B cell (primary cell): ENCODE measurements around the gene ISCU. TPM values are rescaled to one million over a fixed set of nuclear protein-coding genes. Genes with fewer than 3 reads are reported as not detected.

ENCODE experiments used
- ATAC-seq: fragments of 200-7000 bp; cut with Tn5 transposase; one replicate; pipeline ENCODE4 v1.10.0; 2021; ENCODE audit warnings: low read depth, mild to moderate bottlenecking, moderate number of reproducible peaks, moderate library complexity
- CTCF ChIA-PET: fragments of 350-600 bp; sonication (Branson Sonifier 250); formaldehyde crosslinking; loops from one replicate; lab custom pipeline; 2021; ENCODE audit warnings: antibody characterized with exemption, inconsistent platforms; lab: Charles Lee
- POLR2A ChIA-PET: fragments of 350-600 bp; sonication (Branson Sonifier 250); formaldehyde crosslinking; loops from one replicate; lab custom pipeline; 2021; ENCODE audit warnings: antibody characterized with exemption; lab: Charles Lee
- DNase-seq: peaks from one replicate; pipeline ENCODE4 v3.0.0; 2013
- H2AFZ ChIP-seq: 2 replicates; pipeline ENCODE4 v1.6.1; 2012; ENCODE audit warnings: mild to moderate bottlenecking, low read depth, low read length; ENCODE audit not compliant: insufficient read depth, poor library complexity, severe bottlenecking
- H3K27ac ChIP-seq, 2 donors: 1 replicate in 1 of 2; 2 replicates in 1 of 2; pipeline ENCODE4 v1.5.1; 2012 to 2013; ENCODE audit warnings: low read length in 2 of 2, mild to moderate bottlenecking in 2 of 2, moderate library complexity in 1 of 2
- H3K27me3 ChIP-seq, 4 experiments: fragments of 200-600 bp in 1 of 4; sonication (generic) in 1 of 4; replicated peaks in 1 of 4; 1 replicate in 2 of 4; 2 replicates in 2 of 4; pipeline versions ENCODE4 v1.6.1 to v1.7.0; 2013 to 2016; ENCODE audit warnings: low read length in 3 of 4, mild to moderate bottlenecking in 2 of 4, mixed read lengths in 1 of 4, moderate library complexity in 1 of 4; ENCODE audit not compliant: insufficient read depth in 4 of 4, control insufficient read depth in 3 of 4; ENCODE audit errors: control extremely low read depth in 1 of 4
- H3K36me3 ChIP-seq, 2 experiments: replicated peaks in 1 of 2; 1 replicate in 1 of 2; 2 replicates in 1 of 2; pipeline versions ENCODE4 v1.6.1 to v1.7.1; 2013; ENCODE audit warnings: low read length in 1 of 2; ENCODE audit not compliant: insufficient read depth in 2 of 2, control insufficient read depth in 1 of 2; ENCODE audit errors: control extremely low read depth in 1 of 2, extremely low read depth in 1 of 2
- H3K4me1 ChIP-seq, 2 donors: fragments of 200-600 bp in 1 of 2; sonication (generic) in 1 of 2; 1 replicate in 1 of 2; 2 replicates in 1 of 2; pipeline versions ENCODE4 v1.5.1 to v1.6.1; 2013 to 2017; ENCODE audit warnings: low read length in 2 of 2; ENCODE audit not compliant: control insufficient read depth in 2 of 2, insufficient read depth in 2 of 2
- H3K4me2 ChIP-seq: replicated peaks from 2 replicates; pipeline ENCODE3; 2012; ENCODE audit warnings: mild to moderate bottlenecking, low read depth, low read length; ENCODE audit not compliant: poor library complexity, severe bottlenecking
- H3K4me3 ChIP-seq, 5 experiments: fragments of 200-600 bp in 1 of 5; sonication (generic) in 1 of 5; 1 replicate in 3 of 5; 2 replicates in 2 of 5; pipeline versions ENCODE4 v1.5.1 to v1.7.0; 2011 to 2016; ENCODE audit warnings: low read length in 4 of 5, mild to moderate bottlenecking in 4 of 5, low read depth in 2 of 5, control low read depth in 1 of 5, moderate library complexity in 1 of 5; ENCODE audit not compliant: insufficient read depth in 1 of 5; ENCODE audit errors: control extremely low read depth in 1 of 5, extremely low read depth in 1 of 5
- H3K79me2 ChIP-seq: fragments of 200-600 bp; sonication (generic); one replicate; pipeline ENCODE4 v1.6.0; 2016; ENCODE audit warnings: low read length; ENCODE audit not compliant: control insufficient read depth, insufficient read depth
- H3K9ac ChIP-seq: fragments of 200-600 bp; sonication (generic); 2 replicates; pipeline ENCODE4 v1.6.1; 2017; ENCODE audit warnings: mild to moderate bottlenecking, low read length, moderate library complexity
- H3K9me3 ChIP-seq, 3 donors: one replicate each; pipeline versions ENCODE4 v1.6.1 to v1.7.1; 2013; ENCODE audit warnings: low read length in 2 of 3; ENCODE audit not compliant: control insufficient read depth in 2 of 3, insufficient read depth in 1 of 3; ENCODE audit errors: control extremely low read depth in 1 of 3
- H4K20me1 ChIP-seq: 2 replicates; pipeline ENCODE4 v1.6.0; 2012; ENCODE audit warnings: mild to moderate bottlenecking, low read length; ENCODE audit not compliant: insufficient read depth, control insufficient read depth, poor library complexity, severe bottlenecking
- H3K27ac Mint-ChIP-seq: one replicate; pipeline ENCODE4 v1.8.0; 2021; ENCODE audit warnings: mixed read lengths
- H3K27me3 Mint-ChIP-seq: one replicate; pipeline ENCODE4 v1.8.0; 2021; ENCODE audit warnings: mixed read lengths
- H3K4me1 Mint-ChIP-seq: one replicate; pipeline ENCODE4 v1.8.0; 2021; ENCODE audit warnings: mixed read lengths
- H3K4me3 Mint-ChIP-seq: one replicate; pipeline ENCODE4 v1.8.0; 2021; ENCODE audit warnings: mixed read lengths
- H3K9me3 Mint-ChIP-seq: one replicate; pipeline ENCODE4 v1.8.0; 2022; ENCODE audit warnings: mixed read lengths; ENCODE audit not compliant: insufficient read depth
- CTCF ChIP-seq: fragments of 200-600 bp; IDR thresholded peaks from one replicate; pipeline ENCODE4 v1.8.0; 2022; ENCODE audit warnings: antibody characterized with exemption, mild to moderate bottlenecking
- EZH2 ChIP-seq: IDR thresholded peaks from 2 replicates; pipeline ENCODE4 v1.6.1; 2012; ENCODE audit warnings: borderline replicate concordance, low read depth, mild to moderate bottlenecking, moderate library complexity, low read length; ENCODE audit not compliant: insufficient read depth, poor library complexity, severe bottlenecking
- WGBS: methylation state at CpG from one replicate; pipeline ENCODE4 v1.1.5; 2013; ENCODE audit warnings: missing lambda C conversion rate; ENCODE audit not compliant: insufficient coverage; 5-methylcytosine and 5-hydroxymethylcytosine counted together
- intact Hi-C: fragments of 100-400 bp; cut with micrococcal nuclease; formaldehyde crosslinking; loops from one replicate; pipeline ENCODE4 v1.10.0; 2022
- polyA plus RNA-seq: library from polyadenylated mRNA; depleted of rRNA; stranded (reverse); fragments of >200 nt; gene quantifications from 2 replicates; pipeline ENCODE4 v1.2.3, GENCODE V29; 2012
- total RNA-seq, 2 donors: library from RNA; stranded (reverse); fragments of 120-200 nt in 1 of 2; gene quantifications; 1 replicate in 1 of 2; 2 replicates in 1 of 2; pipeline versions ENCODE4 v1.2.3 to v1.2.4, GENCODE V29; 2013 to 2022

ISCU gene
- total and polyA plus RNA-seq, 2 donors (not counting 1 experiment from before 2014, with no cell fraction given) = 173 to 209 TPM

DNA sequence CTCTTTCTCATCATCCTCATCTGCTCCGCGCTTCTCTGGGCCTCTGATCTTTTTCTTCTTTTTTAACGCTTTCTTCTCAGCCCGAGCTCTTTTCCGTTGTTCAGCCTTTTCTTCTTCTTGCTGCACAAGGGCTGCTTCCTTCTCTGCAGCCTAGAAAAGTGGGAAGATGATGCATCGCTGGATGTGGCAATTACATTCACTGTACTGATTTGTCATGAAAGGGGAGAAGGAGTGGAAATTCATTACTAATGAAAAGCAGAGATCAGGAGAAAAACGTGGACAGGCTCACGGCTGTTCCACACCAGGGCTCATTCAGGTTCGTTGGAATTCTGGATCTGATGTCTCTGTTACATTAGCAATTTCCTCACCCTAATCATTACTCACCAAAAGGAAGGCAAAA lies 32.2 kb upstream of the ISCU start:
- no peaks in the 10 kb centered on the region for H3K27me3 ChIP-seq
- H3K27ac Mint-ChIP-seq = no peak overlapping the region
- H3K27ac ChIP-seq = no peak overlapping the region
- intact Hi-C loops = no loop called here
- 97% methylated on average over 3 of the region's 9 CpGs for WGBS
- peaks cover 2 to 93% of the 10 kb centered on the region in 2 experiments for H3K36me3 ChIP-seq
- no peaks in the 10 kb centered on the region for H3K9me3 ChIP-seq
- no peak overlapping the region for H3K4me2 ChIP-seq
- H3K4me1 ChIP-seq = no peaks in the 10 kb centered on the region
- peaks cover 16% of the 10 kb centered on the region for H4K20me1 ChIP-seq
- H3K4me1 Mint-ChIP-seq = no peaks in the 10 kb centered on the region
- H3K9ac ChIP-seq = no peak overlapping the region
- TF ChIP-seq EZH2 (no peak), CTCF (no peak)
- ChIA-PET POLR2A (no interaction called here), CTCF (interaction anchor here (0.7 kb wide), 1 partner anchor 88 kb away, joined by 3 read pairs; no protein-coding TSS in a partner anchor)
- no peak overlapping the region for H3K4me3 Mint-ChIP-seq
- DNase-seq (no peak), ATAC-seq (no peak)
- no peaks in the 10 kb centered on the region for H3K9me3 Mint-ChIP-seq
- H2AFZ ChIP-seq = no peak overlapping the region
- H3K27me3 Mint-ChIP-seq = no peaks in the 10 kb centered on the region
- H3K79me2 ChIP-seq = peaks cover 6% of the 10 kb centered on the region
- H3K4me3 ChIP-seq = no peak overlapping the region

- H3K9me3 ChIP-seq = no peaks in the 10 kb centered on the region
- POLR2A ChIA-PET = no interaction called here
- peaks cover 5 to 93% of the 10 kb centered on the region in 2 experiments for H3K36me3 ChIP-seq
- no peak overlapping the region for H3K4me2 ChIP-seq
- no peaks in the 10 kb centered on the region for H3K27me3 Mint-ChIP-seq
- no peak for TF ChIP-seq EZH2
- TF ChIP-seq CTCF = no peak
- no peak overlapping the region for H3K27ac Mint-ChIP-seq
- no peak overlapping the region for H3K9ac ChIP-seq
- ATAC-seq = no peak
- no peak for DNase-seq
- no peaks in the 10 kb centered on the region for H3K9me3 Mint-ChIP-seq
- H3K79me2 ChIP-seq = peaks cover 12% of the 10 kb centered on the region
- H3K4me3 Mint-ChIP-seq = no peak overlapping the region
- H4K20me1 ChIP-seq = peaks cover 7% of the 10 kb centered on the region
- 97% methylated on average over 7 of the region's 15 CpGs for WGBS
- intact Hi-C loops = no loop called here
- H3K27ac ChIP-seq = no peak overlapping the region
- no peaks in the 10 kb centered on the region for H3K4me1 ChIP-seq
- H3K4me3 ChIP-seq = no peak overlapping the region
- CTCF ChIA-PET = interaction anchor here (0.7 to 1.4 kb wide), 3 partner anchors 86 to 836 kb away, joined by 3 to 6 read pairs (median 5); no protein-coding TSS in a partner anchor
- no peak overlapping the region for H2AFZ ChIP-seq
- H3K4me1 Mint-ChIP-seq = no peaks in the 10 kb centered on the region
- no peaks in the 10 kb centered on the region for H3K27me3 ChIP-seq
Measured at GRCh38 chr12:108531929-108532848, 30.2 kb upstream of the ISCU start.
